ENCODE results near the gene ASH1L.
"Not testable (repeated sequence)": the region's sequence is repeated elsewhere in the genome, so short reads cannot be mapped to it uniquely, and the experiment has no call there.

The ASH1L gene, protein sequence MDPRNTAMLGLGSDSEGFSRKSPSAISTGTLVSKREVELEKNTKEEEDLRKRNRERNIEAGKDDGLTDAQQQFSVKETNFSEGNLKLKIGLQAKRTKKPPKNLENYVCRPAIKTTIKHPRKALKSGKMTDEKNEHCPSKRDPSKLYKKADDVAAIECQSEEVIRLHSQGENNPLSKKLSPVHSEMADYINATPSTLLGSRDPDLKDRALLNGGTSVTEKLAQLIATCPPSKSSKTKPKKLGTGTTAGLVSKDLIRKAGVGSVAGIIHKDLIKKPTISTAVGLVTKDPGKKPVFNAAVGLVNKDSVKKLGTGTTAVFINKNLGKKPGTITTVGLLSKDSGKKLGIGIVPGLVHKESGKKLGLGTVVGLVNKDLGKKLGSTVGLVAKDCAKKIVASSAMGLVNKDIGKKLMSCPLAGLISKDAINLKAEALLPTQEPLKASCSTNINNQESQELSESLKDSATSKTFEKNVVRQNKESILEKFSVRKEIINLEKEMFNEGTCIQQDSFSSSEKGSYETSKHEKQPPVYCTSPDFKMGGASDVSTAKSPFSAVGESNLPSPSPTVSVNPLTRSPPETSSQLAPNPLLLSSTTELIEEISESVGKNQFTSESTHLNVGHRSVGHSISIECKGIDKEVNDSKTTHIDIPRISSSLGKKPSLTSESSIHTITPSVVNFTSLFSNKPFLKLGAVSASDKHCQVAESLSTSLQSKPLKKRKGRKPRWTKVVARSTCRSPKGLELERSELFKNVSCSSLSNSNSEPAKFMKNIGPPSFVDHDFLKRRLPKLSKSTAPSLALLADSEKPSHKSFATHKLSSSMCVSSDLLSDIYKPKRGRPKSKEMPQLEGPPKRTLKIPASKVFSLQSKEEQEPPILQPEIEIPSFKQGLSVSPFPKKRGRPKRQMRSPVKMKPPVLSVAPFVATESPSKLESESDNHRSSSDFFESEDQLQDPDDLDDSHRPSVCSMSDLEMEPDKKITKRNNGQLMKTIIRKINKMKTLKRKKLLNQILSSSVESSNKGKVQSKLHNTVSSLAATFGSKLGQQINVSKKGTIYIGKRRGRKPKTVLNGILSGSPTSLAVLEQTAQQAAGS (N-terminal part only)

GRCh38 chr1:155562581-155563376 lies at the start of gene ASH1L:
Gene ASH1L (minus strand): TSS chr1:155562803. CDS start chr1:155521519, 41,284 bp downstream.
- peak; percentile 83 to 92 (median 87) for DNase-seq (ENCODE audit: low read depth in 2 of 3, low spot score in 1 of 3)

DNA sequence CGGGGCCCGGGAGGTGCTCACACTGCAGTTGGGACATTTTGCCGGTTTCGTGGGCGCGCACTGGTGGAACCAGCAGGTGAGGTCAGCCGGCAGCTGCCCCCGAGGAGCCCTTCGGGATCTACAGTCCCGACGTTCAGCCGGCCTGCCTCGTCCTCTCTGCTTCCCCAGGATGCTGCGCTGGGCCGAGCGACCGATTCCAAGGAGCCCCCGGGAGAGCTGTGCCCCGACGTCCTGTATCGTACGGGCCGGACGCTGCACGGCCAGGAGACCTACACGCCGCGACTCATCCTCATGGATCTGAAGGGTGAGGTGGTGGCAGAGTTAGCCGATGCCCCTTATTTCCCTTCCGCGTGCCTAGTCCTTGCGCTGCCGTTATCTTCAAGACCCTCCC lies 47.6 kb upstream of the ASH1L start:
- not testable (repeated sequence) for DNase-seq (ENCODE audit: low read depth in 2 of 3, low spot score in 1 of 3)

GRCh38 chr1:155609515-155610256 lies 47.1 kb upstream of the ASH1L start, which contains the start of gene MSTO1:
Gene MSTO1 (plus strand): TSS chr1:155610218. CDS start chr1:155610249, 31 bp downstream.
- peak; percentile 98 to 99 (median 98) for DNase-seq (ENCODE audit: low read depth in 2 of 3, low spot score in 1 of 3)

DNA sequence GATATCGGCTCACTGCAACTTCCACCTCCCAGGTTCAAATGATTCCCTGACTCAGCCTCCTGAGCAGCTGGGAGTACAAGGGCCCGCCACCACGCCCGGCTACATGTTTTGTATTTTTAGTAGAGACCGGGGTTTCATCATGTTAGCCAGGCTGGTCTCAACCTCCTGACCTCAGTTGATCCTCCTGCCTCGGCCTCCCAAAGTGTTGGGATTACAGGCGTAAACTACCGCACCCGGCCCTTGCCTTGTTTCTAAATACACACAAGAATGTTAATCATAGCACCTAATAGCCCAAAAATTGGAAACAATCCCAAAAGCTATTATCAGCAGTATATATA lies 46.3 kb upstream of the ASH1L start:
- DNase-seq (ENCODE audit: low read depth in 2 of 3, low spot score in 1 of 3), result no peak

DNA sequence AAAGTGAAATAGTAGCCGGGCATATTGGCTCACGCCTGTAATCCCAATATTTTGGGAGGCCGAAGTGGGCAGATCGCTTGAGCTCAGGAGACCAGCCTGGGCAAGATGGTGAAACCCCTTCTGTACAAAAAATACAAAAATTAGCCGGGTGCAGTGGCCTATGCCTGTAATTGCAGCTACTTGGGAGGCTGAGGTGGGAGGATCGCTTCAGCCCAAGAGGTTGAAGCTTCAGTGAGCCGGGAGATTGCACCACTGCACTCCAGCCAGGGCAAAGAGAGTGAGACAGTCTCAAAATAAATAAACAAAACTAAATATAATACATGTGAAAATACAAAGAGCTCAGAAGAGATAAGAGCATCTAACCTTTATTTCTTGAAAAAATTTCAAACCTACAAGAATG lies 45.1 kb upstream of the ASH1L start:
- no peak for DNase-seq (ENCODE audit: low read depth in 2 of 3, low spot score in 1 of 3)

DNA sequence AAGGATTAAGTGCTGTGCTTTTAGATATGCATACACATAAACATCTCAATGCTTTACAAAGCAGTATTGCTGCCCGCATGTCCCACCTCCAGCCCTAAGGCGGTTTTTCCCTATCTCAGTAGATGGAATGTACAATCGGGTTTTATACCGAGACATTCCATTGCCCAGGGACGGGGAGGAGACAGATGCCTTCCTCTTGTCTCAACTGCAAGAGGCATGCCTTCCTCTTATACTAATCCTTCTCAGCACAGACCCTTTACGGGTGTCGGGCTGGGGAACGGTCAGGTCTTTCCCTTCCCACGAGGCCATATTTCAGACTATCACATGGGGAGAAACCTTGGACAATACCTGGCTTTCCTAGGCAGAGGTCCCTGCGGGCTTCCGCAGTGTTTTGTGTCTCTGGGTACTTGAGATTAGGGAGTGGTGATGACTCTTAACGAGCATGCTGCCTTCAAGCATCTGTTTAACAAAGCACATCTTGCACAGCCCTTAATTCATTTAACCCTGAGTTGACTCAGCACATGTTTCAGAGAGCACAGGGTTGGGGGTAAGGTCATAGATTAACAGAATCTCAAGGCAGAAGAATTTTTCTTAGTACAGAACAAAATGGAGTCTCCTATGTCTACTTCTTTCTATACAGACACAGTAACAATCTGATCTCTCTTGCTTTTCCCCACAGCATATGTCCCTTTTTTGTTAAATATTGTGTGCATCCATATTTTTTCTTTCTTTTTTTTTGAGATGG lies 37.4 kb upstream of the ASH1L start:
- DNase-seq (ENCODE audit: low read depth in 2 of 3, low spot score in 1 of 3), result not testable (repeated sequence)

GRCh38 chr1:155598842-155599331 lies 36.3 kb upstream of the ASH1L start:
- peak in 1 of 3 donors; percentile 4 for DNase-seq (ENCODE audit: low read depth in 2 of 3, low spot score in 1 of 3)

GRCh38 chr1:155596864-155597263 lies 34.3 kb upstream of the ASH1L start:
- no peak for DNase-seq (ENCODE audit: low read depth in 2 of 3, low spot score in 1 of 3)

- not testable (repeated sequence) for DNase-seq (ENCODE audit: low read depth in 2 of 3, low spot score in 1 of 3)
Measured at GRCh38 chr1:155595877-155596474, 33.4 kb upstream of the ASH1L start.

GRCh38 chr1:155591770-155592169 lies 29.2 kb upstream of the ASH1L start:
- DNase-seq (ENCODE audit: low read depth in 2 of 3, low spot score in 1 of 3), result peak in 1 of 3 donors; percentile 43

DNA sequence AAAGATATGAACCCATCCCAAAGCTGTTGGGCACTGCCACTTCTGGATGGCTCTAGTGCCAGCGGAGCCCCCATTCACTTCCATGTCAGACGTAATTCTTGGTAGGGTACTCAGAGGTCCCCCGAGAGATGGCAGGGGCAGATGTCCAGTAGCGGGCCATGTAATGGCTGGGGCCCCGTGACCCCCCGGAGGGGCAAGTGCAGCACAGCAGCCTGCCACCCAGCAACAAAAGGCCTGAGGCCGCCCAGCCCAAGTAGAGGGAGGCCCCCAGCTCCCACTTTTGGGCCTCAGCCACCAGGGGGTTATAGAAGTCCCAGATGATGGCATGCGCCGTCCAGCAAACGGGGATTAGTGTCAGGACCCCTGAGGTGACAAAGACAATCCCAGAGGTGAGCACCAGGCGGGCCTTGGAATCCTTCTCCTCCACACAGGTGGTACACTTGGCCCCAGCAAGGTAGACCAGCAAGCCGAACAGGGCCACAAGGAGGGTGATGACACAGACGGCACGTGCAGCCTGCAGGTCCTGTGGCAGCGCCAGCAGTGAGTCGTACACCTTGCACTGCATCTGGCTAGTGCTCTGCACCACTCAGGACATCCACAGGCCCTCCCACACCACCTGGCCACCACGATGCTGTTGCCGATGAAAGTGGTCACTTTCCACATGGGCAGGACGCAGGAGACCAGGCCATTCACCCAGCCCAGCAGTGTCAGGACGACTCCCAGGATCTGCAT lies 28.1 kb upstream of the ASH1L start:
- not testable (repeated sequence) for DNase-seq (ENCODE audit: low read depth in 2 of 3, low spot score in 1 of 3)

- not testable (repeated sequence) for DNase-seq (ENCODE audit: low read depth in 2 of 3, low spot score in 1 of 3)
Measured at GRCh38 chr1:155589282-155589681, 26.7 kb upstream of the ASH1L start.

DNA sequence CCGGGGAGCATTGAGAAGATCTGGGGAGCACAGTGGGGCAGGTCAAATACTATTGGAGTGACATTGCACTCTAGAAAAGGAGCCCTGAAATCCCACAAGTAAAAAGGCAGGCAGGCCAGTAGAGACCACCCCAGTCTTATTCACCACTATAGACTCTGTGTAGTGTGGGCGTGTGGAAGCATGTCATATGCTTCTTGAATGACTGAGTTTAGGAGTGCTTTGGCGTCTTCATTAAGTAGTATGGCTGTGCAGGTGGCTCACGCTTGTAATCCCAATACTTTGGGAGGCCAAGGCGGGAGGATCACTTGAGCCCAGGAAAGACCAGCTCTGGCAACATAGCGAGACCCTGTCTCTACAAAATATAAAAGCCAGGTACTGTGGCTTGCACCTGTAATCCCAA lies 21.2 kb upstream of the ASH1L start:
- DNase-seq (ENCODE audit: low read depth in 2 of 3, low spot score in 1 of 3), result not testable (repeated sequence)

DNA sequence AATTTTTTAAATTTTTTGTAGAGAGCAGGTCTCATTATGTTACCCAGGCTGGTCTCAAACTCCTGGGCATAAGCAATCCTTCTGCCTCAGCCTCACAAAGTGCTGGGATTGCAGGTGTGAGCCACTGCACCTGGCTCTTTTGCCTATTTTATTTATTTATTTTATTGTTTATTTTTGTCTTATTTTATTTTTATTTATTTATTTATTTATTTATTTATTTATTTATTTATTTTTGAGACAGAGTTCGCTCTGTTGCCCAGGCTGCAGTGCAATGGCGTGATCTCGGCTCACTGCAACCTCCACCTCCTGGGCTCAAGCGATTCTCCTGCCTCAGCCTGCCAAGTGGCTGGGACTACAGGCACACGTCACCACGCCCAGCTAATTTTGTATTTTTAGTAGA lies 13.0 kb upstream of the ASH1L start:
- not testable (repeated sequence) for DNase-seq (ENCODE audit: low read depth in 2 of 3, low spot score in 1 of 3)

DNA sequence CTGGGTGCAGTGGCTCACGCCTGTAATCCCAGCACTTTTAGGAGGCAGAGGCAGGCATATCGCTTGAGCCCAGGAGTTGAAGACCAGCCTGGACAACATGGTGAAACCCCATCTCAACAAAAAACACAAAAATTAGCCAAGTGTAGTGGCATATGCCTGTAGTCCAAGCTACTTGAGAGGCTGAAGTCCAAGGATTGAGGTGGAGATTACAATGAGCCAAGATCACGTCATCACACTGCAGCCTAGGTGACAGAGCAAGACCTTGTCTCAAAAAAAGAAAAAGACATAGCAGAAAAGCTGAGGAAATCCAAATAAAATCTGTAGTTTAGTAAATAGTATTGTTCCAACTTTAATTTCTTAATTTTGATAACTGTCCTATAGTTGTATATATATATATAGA lies 11.5 kb upstream of the ASH1L start:
- DNase-seq (ENCODE audit: low read depth in 2 of 3, low spot score in 1 of 3), result no peak

GRCh38 chr1:155570593-155570990 lies 8.0 kb upstream of the ASH1L start:
- no peak for DNase-seq (ENCODE audit: low read depth in 2 of 3, low spot score in 1 of 3)

GRCh38 chr1:155569988-155570592 lies 7.5 kb upstream of the ASH1L start:
- DNase-seq (ENCODE audit: low read depth in 2 of 3, low spot score in 1 of 3), result no peak

All from stimulated activated CD4-positive, alpha-beta T cell treated with anti-CD3 and anti-CD28 coated beads, Interleukin-12 subunit alpha, Interleukin-12 subunit beta, amount 100 ng/mL, for 48 hours (primary cell).